NOMO-1 treated with DMSO at 0.1 percent for 48 hours (cell line): Measurements from ENCODE around the gene NT5DC1.
A peak's percentile ranks its signal among the peaks of the same experiment; 100 is the strongest.

ENCODE experiments used
- DNase-seq: peaks from one replicate; lab custom pipeline; 2025; ENCODE audit not compliant: unreplicated experiment; lab: John Stamatoyannopoulos, UW

The NT5DC1 gene

DNA sequence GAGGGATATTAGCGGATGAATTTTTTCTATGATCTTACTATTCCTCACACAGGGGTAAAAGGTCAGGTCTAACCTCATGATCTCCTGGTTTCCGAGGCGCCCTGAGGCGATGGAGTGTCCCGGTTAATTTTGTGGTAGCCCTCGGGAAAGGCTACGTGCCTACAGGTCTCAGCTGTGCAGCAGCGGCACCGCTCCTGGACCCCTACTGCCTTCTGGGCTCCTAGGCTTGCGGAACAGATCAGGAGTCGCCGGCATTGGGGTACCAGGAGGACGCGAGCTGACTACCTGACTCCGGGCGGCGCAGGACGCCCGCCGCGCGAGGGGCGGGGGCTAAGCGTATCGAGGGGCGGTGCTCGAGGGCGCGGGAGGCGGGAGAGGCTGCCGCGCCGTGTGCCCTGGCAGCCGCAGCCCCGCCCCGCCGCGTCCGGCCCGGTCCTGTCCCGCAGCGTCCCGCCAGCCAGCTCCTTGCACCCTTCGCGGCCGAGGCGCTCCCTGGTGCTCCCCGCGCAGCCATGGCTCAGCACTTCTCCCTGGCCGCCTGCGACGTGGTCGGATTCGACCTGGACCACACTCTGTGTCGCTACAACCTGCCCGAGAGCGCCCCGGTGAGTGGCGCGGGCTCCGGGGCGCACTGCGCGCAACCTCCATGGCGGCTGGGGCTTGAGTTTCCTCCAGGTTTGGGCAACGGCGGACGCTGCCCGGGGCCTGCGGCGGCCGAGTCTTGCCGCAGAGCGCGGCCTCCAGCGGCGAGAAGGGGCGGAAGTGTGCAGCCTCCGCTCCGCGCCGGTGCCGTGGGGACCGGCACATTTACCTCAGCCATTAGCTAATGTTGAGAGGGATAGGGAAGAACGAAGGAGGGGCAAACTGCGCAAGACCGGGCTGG lies at the start of gene NT5DC1:
NT5DC1 (plus strand) TSS at position 435 of the 883 bp plus-strand sequence; CDS start at position 513, 78 bp downstream.
- peak; percentile 71 for DNase-seq

DNA sequence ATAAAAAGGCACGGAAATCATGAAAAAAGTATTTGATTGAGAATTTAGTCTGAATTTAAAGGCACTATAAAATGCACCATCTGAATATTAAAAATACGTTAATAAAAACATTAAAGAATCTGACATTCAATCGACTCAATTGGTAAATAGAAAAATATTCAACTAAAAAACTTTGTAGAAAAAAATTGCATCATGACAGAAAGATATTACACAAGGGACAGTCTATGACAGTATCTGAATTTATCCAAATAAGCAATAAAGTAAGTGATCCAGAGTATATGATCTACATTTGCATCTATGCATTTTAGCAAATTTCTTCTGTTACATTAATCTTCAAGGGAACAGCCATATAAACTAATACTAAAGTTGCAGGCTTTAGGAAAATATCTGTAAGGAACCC lies 49.4 kb upstream of the NT5DC1 start:
- DNase-seq, result no peak

DNA sequence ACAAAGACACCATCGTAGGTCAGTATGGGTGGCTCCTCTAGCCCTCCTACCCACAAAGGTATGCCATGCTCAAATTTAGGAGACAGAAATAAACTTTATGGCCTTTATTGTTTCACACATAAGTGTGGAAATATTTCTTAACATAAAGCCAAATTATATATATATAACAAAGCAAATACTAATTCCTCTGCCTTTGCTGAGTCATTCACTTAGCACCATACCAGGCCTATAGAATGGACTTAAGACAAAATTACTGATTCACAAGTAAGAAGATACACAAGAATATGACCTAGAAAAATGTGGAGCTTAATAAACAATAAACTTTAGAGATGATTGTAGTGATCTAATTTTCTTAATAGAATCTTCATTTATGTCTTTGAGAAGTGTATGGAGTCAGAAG lies 45.1 kb upstream of the NT5DC1 start:
- no peak for DNase-seq

DNA sequence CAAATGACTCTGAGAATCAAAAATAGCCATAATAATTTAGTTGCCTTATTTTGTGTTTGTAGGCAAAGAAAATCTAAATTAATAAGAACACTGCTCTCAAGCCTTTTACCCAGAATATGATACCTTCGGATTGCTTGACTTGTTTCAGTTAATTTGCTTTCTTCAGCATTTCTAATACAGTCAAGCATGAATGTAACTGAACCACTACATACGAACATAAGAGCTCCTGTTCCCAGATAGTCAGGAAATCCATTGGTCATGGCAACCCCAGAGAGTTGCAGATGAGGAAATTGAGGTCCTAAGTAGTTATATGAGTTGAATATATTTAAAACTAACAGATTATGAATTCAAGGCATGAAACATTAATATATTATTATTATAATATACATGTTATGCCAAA lies 42.9 kb upstream of the NT5DC1 start:
- DNase-seq, result no peak

DNA sequence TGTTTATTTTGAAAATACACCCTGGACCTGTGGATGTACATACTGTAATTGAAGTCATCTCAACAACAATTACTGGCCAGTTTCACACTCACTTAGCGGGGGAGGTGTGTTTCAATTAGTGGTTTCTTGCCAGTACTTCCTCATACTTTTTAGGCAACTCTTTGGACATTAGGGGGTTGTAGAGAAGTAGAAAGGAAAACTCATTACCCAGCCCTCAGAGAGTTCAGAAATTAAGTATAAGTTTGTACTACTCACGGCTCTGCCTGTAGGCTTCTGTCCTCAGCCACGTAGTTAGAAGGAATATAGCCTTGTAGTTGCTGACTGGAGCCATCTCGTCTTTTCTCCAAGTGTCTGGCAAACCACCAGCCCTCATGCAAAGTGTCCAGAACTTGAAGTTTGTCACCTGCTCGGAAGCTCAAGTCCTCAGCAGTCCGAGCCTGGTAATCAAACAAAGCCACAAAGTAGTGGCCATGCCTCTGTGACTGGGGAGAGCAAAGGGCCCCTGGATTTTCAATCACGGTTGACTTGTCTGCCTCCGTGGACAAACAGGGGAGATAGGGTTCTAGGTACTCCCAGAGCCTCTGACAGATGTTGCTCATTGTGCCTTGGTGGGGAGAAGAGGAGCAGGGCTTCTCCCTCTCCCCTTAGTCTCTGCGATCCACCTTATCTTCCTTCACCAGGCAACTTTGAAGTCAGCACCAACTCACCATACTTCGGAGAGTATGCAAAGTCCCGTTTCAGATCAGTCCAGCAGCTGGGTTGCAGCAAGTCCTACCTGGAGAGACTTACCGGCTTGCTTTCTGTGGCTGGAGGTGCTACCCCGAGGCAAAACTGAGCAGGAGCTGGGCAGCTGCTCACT lies 40.7 kb upstream of the NT5DC1 start:
- peak; percentile 88 for DNase-seq

GRCh38 chr6:116060572-116061283 lies 39.9 kb upstream of the NT5DC1 start, which contains the start of gene FRK:
FRK (minus strand) TSS chr6:116060891; CDS start chr6:116060311, 580 bp downstream.
- DNase-seq, result peak; percentile 86

GRCh38 chr6:116062496-116062895 lies 38.2 kb upstream of the NT5DC1 start:
- DNase-seq, result no peak

DNA sequence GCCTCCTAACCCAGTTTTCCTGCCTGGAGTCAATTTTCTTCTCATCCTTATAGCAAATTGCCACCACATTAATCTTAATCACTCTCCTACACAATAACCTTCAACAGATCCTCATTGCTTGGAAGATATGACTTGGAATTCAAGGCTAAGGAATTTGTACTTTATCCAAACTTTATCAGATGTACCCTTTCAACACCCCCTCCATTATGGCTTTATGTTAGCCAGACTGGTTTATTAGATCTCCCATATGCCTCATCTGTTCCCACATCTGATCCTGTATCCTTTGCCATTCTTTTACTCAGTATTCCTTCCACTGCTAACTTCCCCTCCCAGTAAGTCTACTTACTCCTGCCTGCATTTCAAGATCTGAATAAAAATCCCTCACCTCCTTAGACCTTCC lies 36.0 kb upstream of the NT5DC1 start:
- no peak for DNase-seq

- peak; percentile 37 for DNase-seq
These were observed 33.9 kb upstream of the NT5DC1 start for GRCh38 chr6:116066789-116067188.

DNA sequence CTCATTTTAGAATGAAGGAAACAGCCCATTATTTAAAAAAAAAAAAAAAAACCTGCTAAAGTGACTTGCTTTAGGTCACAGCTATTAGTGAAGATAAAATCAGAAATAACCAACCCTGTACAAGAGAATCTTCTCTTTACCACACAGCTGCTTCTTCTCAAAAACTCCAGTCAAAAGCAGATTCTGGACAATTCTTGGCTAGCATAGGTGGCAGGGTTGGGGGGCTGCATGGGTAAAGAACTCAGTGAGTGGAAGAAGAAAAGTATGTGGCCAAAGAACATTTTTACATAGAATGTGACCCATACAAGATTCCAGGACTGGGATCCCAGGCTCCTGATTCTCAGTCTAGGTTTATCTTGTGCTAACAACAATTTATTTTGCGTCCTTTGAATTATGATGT lies 30.6 kb upstream of the NT5DC1 start:
- no peak for DNase-seq

GRCh38 chr6:116070616-116071389 lies 29.9 kb upstream of the NT5DC1 start:
- no peak for DNase-seq

DNA sequence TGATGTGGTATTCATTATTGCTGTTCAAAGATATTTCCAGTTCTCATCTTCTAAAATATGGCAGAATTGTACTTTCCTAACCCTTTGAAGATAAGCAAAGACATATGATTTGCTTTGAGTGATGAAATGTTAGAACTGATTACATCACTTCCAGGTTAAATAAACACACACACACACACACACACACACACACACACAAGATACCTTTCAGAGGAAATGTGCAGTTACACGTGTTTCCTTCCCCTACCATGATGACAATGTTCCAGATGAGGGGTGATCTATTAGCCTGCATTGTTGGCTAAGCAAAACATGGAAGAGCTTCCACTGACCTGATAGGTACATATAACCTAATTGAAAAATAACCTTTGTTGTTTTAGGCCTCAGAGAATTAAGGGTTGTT lies 28.3 kb upstream of the NT5DC1 start:
- no peak for DNase-seq

- DNase-seq, result no peak
These were observed 26.8 kb upstream of the NT5DC1 start for GRCh38 chr6:116073765-116074440.

DNA sequence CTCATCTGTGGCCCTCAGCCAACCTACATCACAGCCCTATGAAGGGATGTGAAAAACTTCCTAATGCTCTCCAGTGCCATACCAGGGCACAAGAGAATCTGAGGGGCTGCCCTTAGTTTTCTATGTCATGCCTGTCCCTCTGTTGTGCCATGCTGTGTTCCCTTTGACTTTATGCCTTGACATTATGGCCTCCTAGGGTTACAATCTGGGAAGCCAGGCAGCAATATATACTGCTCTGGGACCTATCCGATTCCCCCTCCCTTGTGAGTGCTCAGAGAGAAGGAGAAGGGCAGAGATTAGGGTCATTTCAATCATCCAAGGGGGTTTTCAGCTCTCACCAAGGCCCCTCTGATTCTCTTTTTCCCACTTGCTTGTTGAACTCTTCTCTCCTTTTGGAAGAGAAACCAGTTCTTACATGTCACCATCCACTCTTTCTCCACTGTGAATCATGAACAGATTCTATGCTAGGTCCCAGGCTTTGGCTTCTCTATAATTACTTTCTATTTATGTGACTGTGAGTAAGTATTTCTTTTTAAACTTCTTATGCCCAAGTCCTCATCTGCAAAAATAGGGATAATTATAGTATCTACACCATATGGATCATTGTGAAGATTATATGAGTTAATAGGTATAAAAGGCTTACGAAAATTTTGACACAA lies 25.8 kb upstream of the NT5DC1 start:
- no peak for DNase-seq

DNA sequence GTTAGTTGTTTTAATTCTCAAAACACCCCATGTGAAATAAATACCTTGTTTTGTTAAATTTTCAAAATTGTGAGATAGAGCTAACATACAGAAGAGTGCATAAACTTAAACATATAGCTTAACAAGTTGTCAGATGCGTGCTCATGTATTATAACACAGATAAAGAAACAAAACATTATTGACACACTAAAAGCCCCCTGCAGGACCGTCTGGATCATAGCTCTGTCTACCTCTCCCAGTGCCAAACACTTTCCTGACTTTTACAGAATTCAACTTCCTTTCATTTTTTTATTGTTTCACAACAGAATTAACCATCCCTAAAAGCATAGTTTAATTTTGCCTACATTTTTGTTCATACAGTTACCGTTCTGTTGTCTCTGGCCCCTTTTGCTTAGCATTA lies 22.1 kb upstream of the NT5DC1 start:
- no peak for DNase-seq

DNA sequence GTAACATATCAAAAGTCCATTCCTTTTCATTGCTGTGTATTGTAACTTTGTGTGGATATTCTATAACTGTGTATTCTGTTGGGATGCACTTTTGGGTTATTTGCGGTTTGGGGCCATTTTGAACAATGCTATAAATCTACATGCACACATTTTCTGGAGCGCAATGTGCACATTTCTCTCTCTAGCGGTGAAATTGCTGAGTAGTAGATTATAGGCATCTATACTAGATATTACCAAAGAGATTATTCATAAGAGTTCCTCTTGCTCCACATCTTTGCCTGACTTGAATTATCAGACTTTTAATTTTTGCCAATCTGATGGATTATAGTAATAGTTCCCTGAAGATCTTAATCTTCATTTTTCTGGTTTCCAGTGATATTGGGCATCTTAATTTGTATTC lies 21.7 kb upstream of the NT5DC1 start:
- DNase-seq, result no peak

DNA sequence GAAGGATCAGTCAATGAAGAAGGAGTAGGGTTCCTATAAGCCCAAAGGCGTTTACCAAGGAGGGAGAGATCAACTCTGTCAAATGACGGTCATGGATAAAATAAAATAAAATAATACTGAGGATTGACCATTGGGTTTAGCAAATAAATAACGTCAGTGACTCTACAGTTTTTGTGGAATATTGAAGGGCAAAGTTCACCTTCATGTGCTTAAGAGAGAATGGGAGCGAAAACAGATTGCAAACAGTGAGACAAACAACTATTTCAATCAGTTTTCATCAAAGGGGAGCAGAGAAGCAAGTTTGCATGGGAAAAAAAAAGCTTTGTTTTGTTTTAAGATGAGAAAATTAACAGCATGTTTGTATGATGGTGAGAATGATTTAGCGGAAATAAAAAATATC lies 17.6 kb upstream of the NT5DC1 start:
- DNase-seq, result no peak

DNA sequence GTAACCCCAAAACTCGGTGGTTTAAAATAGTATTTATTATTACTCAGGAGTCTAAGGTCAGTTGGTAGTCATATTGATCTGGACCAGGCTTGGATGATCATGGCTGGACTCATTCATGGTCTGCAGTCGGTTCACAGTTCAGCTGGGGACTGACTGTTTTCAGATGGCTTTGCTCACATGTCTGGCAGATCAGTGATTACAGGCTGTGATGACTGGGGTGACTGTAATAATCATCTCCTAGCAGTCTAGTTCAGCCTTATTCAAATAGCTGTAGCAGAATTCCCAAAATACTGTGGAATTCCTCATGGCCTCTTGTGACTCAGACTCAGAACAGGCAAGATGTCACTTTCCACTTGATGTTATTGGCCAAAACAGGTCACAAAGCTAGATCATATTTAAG lies 16.4 kb upstream of the NT5DC1 start:
- no peak for DNase-seq

DNA sequence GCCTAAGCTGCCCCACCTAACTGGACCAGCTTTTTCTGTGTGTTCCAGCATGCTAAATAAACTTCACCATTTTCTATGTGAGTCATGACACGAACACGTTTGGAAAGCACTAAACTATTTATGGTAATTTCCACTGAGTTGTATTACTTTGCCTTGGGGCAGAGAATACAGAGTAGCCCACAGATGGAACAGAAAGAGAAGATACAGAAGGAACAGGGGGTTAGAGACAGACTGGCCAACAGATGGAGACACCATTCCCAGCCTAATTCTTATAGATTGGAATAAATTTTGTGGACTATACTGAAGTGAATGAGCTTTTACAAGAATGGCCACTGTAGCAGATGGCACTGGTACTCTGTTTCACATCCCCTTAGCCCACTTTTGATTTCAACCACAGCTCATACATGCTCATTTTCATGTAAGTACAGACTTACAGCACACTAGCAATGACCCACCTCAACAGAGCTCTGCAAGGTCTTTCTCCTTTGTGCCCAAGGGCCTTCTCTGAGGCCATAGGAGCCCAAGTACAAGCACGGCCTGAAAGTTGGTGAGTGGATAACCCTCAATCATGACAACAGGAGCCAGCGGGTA lies 13.1 kb upstream of the NT5DC1 start:
- no peak for DNase-seq
